HG03558 (cell line): ENCODE measurements around the gene CDCP2.
"Not testable (repeated sequence)": the region's sequence is repeated elsewhere in the genome, so short reads cannot be mapped to it uniquely, and the experiment has no call there.

Experiments
- ATAC-seq: cut with Tn5 transposase; IDR thresholded peaks from one replicate; pipeline ENCODE4 v1.9.1; 2021; ENCODE audit warnings: moderate number of reproducible peaks; ENCODE audit not compliant: unreplicated experiment; ENCODE audit errors: extremely low read depth

CDCP2 gene

DNA sequence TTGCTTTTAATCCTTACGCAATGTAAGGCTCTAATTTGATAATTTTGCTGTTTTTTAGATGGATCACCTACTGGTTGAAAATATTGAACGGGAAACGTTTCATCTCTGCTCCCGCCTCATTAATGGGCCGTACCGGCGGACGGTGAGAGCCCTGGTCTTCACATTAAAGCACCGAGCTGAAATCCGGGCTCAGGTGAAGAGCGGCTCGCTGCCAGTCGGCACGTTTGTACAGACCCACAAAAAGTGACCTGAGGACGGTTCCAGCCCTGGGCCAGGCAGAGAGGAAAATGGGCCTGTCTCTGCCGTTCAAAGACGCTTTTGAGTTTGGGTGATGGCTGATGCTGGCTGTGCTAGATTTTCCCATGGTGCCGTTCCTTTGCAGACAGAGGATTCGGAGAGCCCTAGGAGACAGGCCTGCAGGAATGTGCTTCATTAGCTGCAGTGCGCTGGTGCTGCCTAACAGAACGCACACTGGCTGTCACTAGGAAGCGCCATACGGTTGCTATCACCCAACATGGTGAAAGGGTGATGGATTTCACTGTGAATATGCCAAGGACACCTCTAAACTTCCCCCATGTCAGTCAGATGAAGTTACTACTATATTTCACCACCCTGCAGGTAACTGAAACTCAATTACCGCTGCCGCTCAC lies 56.4 kb downstream of the CDCP2 start:
- no peak for ATAC-seq

DNA sequence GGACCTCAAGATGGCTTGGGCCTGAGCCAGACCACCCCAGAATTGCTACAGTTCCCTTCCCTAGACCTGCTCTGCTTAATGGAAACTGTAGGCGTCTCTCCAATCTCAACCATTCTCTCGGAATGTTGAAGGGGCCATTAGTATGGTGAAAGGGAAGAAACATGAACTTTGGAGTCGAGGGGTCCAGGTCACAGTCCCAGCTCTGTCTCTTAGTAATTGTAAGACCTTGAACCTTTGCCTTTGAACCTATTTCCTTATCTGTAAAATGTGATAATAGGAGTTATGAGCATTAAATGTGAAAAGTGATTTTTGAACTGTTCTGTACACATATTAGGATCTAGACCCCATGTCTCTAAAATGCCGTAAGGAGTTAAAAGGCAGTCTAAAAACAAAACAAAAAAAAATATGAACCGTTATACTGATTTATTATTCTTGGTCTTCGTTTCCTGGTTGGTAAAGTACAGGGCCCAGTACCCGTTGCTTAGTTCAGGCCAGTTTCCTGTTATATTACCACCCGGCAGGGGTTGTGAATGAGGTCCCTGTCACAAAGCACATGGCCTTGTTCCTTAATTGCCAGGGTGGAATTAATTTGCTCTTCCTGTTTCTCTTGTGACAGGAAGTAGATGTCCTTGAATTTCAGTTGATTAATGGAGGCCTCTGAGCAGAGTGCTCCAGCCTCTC lies 57.1 kb downstream of the CDCP2 start:
- ATAC-seq = no peak

- ATAC-seq = not testable (repeated sequence)
These were observed 58.1 kb downstream of the CDCP2 start for GRCh38 chr1:54094730-54095105.

- no peak for ATAC-seq
These were observed 58.6 kb downstream of the CDCP2 start for GRCh38 chr1:54094001-54094729.

DNA sequence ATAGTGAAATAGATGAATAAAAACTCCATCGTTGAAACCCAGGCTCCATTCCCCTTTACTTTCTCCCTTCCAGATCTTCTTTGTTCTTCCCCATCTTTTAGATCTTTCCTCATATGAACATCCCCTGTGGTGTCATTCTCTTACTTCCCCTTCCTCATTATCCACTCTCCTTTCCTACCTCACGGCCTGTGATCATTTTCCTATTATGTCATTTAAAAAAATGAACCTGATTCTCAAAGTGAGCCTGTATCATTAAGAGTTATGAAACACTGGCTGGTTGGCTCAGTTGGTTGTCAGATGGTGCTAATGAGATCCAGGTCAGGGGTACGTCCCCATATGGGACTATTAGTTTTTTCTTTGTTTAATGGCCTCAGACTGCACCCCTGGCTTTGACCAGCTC lies 61.1 kb downstream of the CDCP2 start:
- ATAC-seq = no peak

GRCh38 chr1:54088385-54088784 lies 64.4 kb downstream of the CDCP2 start:
- ATAC-seq = no peak

DNA sequence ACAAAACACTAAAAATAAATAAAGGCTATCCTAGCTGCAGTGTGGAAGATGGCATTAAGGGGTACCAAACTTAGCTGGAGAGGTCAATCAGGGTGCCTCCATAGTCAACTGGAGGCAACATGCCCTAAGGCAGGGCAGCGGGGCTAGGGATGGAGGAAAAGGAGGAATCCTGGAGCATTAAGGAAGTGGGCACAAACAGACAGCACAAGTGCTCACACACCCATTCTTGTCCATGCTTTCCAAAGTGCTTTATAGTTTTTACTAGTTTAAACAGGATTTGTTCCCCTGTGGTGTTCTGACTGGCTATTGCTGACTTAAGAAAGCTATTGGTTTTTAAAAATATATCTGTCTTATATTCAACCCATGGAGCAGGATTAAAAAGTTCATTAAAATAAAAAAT lies 66.0 kb downstream of the CDCP2 start:
- no peak for ATAC-seq

GRCh38 chr1:54084794-54085193 lies 68.0 kb downstream of the CDCP2 start:
- no peak for ATAC-seq
